NT2/D1 (cell line): ENCODE measurements around the gene ADGRL3.

Experiments used
- SUZ12 ChIP-seq: IDR thresholded peaks from 2 replicates; pipeline ENCODE4 v1.6.1; 2011; ENCODE audit not compliant: insufficient read length, insufficient read depth; ENCODE audit errors: extremely low read depth
- YY1 ChIP-seq: IDR thresholded peaks from 2 replicates; pipeline ENCODE4 v1.6.1; 2011; ENCODE audit not compliant: insufficient read length, insufficient read depth
- ZNF274 ChIP-seq: IDR thresholded peaks from 2 replicates; pipeline ENCODE4 v1.6.1; 2011; ENCODE audit warnings: mild to moderate bottlenecking, low read depth, low read length

GRCh38 chr4:61603086-61603485 lies 403.0 kb downstream of the ADGRL3 start:
- TF ChIP-seq SUZ12 (no peak), ZNF274 (no peak), YY1 (no peak)
